ELF-1 (cell line): ENCODE data around the gene NR6A1.

Source experiments
- DNase-seq: peaks from one replicate; pipeline ENCODE4 v3.0.0-alpha.2; 2016; ENCODE audit warnings: low read depth, low spot score

The NR6A1 gene

GRCh38 chr9:124574534-124575375 lies 196.4 kb downstream of the NR6A1 start:
- peak; percentile 18 for DNase-seq

- peak; percentile 32 for DNase-seq
Observed at GRCh38 chr9:124570942-124571666, 200.0 kb downstream of the NR6A1 start.

GRCh38 chr9:124569942-124570341 lies 201.2 kb downstream of the NR6A1 start:
- DNase-seq: peak; percentile 14

- DNase-seq: no peak
Observed at GRCh38 chr9:124567362-124567761, 203.7 kb downstream of the NR6A1 start.

- no peak for DNase-seq
Observed at GRCh38 chr9:124562328-124562727, 208.8 kb downstream of the NR6A1 start.

- DNase-seq: no peak
Observed at GRCh38 chr9:124559871-124560270, 211.2 kb downstream of the NR6A1 start.

- no peak for DNase-seq
Observed at GRCh38 chr9:124558777-124559470, 212.2 kb downstream of the NR6A1 start.

- DNase-seq: no peak
Observed at GRCh38 chr9:124557895-124558294, 213.2 kb downstream of the NR6A1 start.

GRCh38 chr9:124555043-124555442 lies 216.1 kb downstream of the NR6A1 start:
- DNase-seq: no peak

- DNase-seq: no peak
Observed at GRCh38 chr9:124553738-124554137, 217.4 kb downstream of the NR6A1 start.

- DNase-seq: no peak
Observed at GRCh38 chr9:124552273-124552605, 218.9 kb downstream of the NR6A1 start.

- peak; percentile 78 for DNase-seq
Observed at GRCh38 chr9:124551472-124552272, 219.4 kb downstream of the NR6A1 start.

GRCh38 chr9:124550072-124550471 lies 221.0 kb downstream of the NR6A1 start:
- DNase-seq: no peak

GRCh38 chr9:124549016-124549415 lies 222.1 kb downstream of the NR6A1 start:
- no peak for DNase-seq

GRCh38 chr9:124544535-124544934 lies 226.6 kb downstream of the NR6A1 start:
- DNase-seq: no peak

- no peak for DNase-seq
Observed at GRCh38 chr9:124541824-124542223, 229.3 kb downstream of the NR6A1 start.

GRCh38 chr9:124537926-124538325 lies 233.2 kb downstream of the NR6A1 start:
- no peak for DNase-seq

- DNase-seq: no peak
Observed at GRCh38 chr9:124535846-124536245, 235.3 kb downstream of the NR6A1 start.

GRCh38 chr9:124532897-124533296 lies 238.2 kb downstream of the NR6A1 start:
- no peak for DNase-seq

- no peak for DNase-seq
Observed at GRCh38 chr9:124531115-124531514, 240.0 kb downstream of the NR6A1 start.

- DNase-seq: no peak
Observed at GRCh38 chr9:124530246-124530645, 240.9 kb downstream of the NR6A1 start.

GRCh38 chr9:124527781-124528180 lies 243.3 kb downstream of the NR6A1 start:
- DNase-seq: no peak
